GM21717 (cell line): ENCODE results near the gene APBA1.
"Not testable (repeated sequence)": the region's sequence is repeated elsewhere in the genome, so short reads cannot be mapped to it uniquely, and the experiment has no call there.

Experiments used
- ATAC-seq: cut with Tn5 transposase; IDR thresholded peaks from one replicate; pipeline ENCODE4 v1.9.1; 2021; ENCODE audit warnings: mild to moderate bottlenecking, moderate library complexity; ENCODE audit not compliant: unreplicated experiment

Gene APBA1

DNA sequence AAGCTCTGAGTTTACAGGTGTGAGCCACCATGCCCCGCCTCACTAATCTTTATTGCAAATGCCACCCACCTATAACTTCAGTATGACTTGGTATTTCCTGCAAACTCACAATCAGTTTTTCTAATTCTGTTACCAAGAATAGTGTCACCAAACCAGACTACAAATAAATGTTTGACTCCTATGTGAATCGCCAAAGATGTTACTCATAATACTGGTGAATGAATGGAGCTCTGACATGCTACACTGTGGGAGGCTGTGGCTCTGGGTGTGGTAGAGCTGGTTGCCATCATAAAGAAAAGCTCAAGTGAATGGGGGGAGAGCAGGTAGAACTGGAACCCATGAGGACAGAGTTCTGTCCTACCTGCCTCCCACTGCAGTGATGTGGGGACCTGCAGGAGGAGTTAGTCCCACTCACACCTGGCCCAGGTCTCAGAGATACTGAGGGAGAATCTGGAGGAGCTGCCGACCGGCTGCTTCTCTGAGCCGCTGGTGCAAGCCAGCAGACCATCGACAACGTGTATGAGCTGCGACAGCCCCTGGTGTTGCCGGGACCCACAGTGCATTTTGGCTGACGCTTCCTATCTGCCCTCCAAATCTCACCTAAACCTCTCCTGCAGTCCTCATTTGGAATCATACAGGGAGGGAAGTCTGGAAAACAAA lies 251.4 kb downstream of the APBA1 start:
- ATAC-seq = no peak

DNA sequence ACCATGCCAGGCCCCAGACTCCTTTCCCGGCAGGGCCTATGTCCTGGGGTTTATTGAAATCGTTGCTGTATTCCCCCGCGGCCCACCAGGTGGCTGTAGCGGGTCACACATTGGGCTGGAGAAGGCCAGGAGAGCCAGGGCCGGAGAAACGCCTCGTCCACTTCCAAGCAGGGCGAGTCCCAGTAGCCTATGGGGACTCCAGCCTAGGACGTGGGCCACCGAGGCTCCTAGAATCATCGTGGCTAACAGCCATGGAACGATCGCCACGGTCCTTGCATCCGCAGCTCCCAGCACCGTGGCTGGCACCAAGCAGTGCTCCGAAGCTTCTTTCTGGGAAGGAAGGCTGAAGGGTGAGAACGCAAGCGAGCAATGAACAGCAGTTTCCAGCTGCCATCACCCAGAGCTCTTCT lies 259.4 kb downstream of the APBA1 start:
- no peak for ATAC-seq

DNA sequence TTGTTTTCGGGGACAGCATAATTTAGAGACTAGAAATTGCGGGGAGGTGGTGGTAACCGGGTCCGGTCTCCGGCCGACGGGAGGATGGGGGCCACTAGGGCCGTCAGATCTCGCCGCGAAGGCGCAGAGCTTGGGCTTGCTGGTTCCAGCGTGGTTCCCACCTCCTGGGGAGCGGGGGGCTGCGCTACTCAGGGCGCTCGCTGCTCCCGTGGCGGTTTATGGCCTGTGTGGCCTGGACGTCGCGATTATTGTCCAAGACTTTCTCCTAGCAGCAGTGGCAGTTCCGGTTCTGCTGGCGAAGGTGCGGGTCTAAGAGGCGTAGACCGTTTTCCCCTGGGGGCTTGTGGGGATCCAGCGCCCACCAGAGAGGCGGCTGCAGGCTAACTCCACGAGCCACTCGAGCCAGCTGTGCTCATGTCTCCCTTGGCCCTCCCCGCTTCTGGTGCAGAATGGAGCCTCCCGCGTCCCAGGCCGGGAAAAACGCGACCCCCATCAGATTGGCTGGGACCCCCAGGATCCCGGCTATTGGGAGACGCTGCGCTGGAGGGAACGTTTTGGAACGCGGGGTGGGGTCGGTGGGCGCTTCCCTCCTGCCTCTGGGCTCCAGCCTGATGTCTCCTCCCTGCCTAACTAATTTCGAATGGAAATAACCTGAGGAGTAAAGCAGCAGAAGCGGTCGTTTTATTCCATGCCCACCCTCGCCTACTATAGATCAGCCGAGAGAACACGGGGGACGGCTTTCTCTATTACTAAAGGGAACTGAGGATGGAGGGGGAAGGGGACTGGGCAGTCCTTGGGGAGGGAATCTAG lies 260.0 kb downstream of the APBA1 start:
- ATAC-seq = no peak

DNA sequence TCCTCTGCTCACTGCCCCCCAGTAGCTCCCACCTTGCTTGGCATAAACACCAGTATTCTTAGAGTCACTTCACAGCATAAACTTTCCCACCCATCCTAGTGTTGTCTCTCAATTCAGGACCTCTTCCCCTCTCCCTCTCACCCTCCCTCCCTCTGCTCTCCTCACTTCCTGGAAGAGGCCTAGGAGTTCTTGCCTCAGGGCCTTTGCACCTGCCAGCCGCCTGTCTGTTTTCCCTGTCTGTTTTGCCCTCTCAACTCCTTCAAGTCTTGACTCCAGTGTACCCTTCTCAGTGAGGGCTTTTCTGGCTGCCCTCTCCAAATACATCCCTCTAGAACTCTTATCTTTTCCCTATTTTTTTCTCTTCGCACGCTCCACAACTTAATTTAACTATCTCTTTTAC lies 260.9 kb downstream of the APBA1 start:
- no peak for ATAC-seq

DNA sequence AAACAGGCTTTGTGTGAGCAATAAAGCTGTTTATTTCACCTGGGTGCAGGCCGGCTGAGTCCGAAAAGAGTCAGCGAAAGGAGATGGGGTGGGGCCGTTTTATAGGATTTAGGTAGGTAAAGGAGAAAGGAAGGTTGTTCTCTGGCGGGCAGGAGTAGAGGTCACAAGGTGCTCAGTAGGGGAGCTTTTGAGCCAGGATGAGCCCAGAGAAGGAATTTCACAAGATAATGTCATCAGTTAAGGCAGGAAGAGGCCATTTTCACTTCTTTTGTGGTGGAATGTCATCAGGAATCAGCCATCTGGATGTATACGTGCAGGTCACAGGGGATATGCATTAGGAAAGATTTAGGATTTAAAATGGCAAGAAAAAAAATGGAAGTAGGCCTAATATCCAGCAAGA lies 262.2 kb downstream of the APBA1 start:
- ATAC-seq = not testable (repeated sequence)

DNA sequence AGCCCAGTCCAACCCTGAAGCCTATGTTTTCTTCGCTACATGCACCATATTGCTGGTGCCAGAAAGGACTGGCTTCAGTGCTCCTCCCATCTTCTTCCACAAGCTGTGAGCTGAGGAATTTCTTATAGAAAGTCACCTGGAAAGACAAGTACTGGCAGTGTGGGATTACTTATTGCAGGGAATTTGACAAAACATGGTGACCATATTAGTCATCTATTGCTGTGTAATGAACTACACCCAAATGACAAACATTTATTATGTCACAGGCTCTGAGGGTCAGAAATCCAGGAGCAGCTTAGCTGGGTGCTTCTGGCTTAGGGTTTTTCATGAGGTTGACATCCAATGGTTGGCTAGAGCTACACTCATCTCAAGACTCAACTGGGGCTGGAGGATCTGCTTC lies 271.7 kb downstream of the APBA1 start:
- no peak for ATAC-seq

DNA sequence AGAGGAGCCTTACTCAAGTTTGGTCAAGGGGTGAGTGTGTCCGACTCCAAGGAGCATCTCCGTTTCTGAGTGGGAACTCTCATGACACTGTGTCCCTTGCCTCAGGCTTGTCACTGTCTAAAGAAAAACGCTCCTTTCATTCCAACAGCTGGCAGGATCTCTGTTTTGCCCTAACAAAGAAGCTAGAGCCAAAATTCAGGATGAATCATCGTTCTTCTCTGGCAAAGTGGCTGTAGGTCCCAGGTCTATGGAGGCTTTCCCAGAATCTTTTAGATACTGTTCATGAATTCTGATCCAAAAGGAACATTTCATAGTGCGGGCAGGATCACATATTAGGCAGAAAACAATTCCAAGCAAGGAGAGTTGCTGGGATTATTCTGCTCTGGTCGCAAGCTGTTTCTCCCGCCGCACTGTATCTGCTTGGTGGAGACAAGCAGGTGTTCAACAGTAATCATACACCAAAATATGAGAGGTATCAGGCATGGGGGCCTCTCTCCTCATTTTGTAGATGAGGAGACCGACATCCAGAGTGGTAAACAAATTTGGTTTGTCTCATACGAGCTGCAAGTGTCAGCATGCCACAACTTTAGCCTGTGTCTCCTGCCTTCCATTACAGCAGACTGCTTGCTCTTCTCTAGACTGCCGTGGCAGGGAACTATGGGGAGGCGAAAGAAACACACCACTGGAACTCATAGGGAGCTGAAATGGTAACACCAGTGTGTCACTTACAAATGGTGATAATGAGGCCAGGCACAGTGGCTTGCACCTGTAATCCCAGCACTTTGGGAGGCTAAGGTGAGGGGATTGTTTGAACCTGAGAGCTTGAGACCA lies 274.6 kb downstream of the APBA1 start:
- no peak for ATAC-seq

DNA sequence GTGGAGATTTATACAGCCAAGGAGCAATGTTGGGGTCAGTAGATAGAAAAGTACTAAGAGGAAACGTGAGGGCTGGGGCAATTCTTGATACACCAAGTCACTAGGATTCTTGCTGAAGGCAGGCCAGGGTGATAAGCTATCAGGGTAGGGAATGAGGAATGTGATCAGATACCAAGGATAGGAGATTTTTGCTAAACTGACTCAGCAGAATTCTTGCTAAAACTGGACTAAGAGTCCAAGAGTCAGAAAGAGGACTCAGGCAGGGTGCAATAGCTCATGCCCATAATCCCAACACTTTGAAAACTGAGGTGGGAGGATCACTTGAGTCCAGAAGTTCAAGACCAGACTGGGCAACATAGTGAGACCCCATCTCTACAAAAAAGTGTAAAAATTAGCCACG lies 275.4 kb downstream of the APBA1 start:
- ATAC-seq = no peak

DNA sequence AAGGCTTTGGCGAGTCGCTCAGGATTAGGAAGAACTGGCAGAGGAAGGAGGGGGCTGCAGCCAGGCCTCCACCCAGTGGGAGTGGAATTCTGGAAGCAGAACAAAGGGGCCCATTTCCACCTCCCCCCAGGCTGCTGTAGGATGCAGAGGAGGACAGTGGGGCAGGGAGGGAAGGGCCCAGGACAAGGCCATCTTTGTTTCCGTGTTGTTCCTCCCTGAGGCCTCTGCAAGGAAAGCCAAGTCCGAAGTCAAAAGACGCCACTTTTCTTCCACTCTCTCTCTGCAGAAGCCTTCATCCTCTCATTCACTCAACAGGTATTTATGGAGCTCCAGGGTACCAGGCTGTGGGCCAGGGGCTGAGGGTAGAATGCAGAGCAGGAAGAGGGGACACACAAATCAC lies 276.5 kb downstream of the APBA1 start:
- ATAC-seq = no peak

DNA sequence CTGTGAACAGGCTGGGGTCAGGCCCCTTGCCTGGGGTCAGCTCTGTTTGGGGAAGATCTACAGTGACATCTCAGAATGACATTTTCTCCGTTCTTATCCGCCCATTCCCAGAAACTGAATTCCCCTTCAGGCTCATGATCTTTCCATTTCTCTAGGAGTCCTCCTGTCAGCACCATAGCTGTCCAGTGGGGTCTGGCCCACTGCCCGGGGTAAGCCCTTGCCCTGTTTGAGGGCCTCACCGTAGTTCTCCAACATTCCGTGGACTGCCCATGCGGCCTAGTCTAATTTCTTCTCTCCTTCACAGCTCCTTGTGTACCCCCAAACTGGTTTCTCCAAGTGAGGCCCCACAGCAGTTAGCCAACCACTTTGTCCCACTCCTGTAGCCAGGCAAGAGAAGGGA lies 278.7 kb downstream of the APBA1 start:
- no peak for ATAC-seq

DNA sequence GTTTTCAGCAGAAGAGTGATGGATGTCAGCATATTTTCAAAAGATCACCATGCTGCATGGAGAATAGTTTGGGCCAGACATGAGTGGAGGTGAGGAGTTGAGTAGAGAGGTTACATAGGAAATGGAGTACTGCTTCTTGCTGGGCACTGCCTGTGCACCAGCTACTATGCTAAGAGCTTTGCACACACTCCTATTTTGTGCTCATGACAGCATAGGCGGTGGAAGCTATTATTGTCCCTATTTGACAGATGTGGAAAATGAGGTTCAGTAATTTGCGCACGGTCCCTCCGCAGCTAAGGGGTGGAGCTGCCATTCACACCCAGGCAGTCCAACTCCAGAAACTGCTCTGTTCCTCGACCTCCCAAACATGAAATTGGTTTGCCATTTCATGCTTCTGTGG lies 279.3 kb downstream of the APBA1 start:
- ATAC-seq = no peak

DNA sequence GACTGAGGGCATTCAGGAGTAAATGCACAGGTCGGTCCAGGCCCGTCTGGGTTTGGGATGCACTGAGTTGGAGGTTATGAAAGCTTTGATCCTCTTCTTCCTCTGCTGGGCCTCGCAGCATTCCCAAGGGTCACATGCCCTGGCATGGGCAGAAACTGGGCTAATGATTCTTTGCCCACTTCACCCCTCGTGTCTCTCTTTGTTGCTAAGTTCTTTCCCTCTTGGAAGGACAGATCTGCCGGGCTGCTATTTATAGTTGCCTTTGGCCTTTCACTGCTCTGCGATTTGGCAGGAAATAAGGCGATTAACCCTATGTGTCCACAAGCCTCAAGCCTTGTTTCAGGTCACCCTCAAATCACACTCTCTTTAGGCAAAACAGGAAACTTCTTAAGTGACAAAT lies 280.2 kb downstream of the APBA1 start:
- no peak for ATAC-seq

DNA sequence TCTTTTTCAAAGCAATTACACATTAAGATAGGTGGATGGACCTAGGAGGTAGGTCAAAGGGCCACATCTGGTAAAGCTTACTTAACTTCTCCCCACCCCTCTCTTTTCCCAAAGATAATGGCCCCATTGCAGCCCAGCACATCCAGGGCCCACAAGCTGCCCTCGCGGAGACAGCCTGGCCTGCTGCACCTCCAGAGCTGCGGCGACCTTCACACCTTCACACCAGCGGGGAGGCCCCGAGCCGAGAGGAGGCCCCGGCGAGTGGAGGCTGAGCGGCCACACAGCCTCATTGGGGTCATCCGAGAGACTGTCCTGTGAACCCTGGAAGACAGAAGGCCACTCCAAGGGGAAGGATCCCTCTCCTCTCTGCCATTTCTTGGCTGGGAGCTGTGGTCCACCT lies 280.7 kb downstream of the APBA1 start:
- ATAC-seq = no peak

DNA sequence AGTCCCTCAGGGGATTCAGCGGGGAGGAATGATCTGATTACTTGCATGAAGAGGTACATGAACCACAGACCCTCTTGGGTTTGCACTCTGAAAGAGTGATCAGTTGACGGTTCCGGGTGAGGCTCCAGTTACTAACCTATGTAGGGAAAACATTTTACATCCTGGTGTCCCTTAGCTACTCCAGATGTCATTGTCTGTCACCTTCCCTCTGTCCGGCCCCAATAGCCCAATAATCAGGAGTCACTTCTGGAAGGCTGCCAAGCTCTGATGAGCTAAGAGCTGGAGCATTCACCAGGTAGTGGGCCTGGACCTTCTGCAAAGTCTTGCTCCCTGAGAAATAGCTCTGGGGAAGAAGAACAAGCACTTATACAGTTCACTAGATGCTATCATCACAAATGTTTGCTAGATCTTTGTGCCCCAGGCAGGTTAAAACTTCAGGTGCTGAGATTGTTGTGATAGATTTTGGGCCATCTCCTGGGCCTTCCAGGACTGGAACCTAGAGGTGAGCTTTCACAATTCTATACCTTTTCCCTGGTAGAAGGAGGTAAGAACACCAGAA lies 282.7 kb downstream of the APBA1 start:
- ATAC-seq = no peak

DNA sequence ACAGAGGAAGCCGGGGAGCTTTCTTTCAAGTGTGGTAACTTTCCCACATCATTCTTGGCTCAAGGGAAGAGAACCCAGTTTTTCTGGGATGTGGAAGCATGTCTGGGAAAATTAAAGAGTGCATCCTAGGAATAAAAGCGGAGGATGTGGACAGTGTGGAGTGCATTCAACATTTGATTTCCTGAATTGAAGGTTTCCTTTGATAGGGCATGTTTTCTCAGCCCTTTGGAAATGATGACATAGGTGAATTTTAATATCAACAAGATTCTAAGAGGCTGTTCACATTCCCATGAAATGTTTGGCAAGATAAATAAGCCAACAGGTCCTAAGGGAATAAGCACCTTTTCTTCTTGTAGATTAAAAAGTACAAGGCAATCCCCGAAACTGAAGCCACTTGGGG lies 283.6 kb downstream of the APBA1 start:
- ATAC-seq = no peak

DNA sequence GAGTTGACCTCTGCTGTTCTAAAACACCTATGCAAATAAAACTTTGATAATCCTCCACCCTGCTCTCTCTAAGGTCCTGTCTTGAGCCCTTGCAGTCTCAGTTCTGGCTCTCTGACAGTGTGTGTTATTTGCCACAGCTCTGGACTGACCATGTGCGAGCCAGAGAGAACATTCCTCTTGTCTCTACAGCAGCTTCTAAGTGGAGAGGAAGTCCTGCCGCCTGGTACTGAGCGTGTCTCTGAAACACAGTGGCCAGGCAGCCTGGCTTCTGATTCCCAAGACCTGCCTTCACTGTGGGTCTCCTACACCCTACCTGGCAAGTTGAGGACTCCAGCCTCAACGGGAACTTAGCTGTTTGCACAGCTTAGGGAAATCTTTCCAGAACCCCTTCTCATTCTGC lies 285.5 kb downstream of the APBA1 start:
- no peak for ATAC-seq

DNA sequence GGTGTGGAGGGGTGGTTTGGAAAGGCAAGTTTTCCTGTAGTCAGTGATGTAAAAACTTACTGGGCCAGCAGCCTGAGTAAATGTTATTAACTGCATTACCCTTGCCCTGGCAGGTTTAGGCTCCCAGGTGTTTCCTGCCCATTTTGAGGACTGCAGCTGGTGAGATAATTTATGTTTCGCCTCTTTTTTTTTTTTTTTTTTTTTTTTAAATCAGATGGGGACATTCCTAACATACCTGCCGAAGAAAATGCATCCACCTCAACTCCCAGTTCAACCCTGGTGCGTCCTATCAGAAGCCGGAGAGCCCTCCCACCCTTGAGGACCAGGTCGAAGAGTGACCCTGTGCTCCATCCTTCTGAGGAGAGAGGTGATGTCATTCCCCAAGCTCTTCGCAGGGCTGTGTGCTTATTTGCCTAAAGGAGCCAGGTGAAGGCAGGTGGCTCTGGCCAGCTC lies 286.6 kb downstream of the APBA1 start:
- no peak for ATAC-seq

DNA sequence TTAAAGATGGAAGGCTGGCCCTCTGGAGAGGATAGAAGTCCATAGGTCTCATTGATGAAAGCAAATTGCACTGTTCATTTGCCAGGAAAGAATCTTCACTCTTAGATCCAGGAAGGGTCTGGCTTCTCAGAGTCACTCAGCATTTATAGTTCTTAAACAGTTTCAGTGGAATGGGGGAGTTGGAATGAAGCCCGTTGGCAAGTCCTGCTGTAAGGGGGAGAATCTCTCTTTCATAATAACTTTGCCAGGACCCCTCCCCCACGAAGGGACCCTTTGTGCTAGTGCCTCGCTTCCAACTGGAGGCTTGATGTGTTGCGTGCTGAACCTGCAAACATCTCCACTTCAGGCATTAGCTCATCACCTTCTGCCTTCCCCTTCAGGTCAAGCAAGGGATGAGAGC lies 290.0 kb downstream of the APBA1 start:
- ATAC-seq = no peak

DNA sequence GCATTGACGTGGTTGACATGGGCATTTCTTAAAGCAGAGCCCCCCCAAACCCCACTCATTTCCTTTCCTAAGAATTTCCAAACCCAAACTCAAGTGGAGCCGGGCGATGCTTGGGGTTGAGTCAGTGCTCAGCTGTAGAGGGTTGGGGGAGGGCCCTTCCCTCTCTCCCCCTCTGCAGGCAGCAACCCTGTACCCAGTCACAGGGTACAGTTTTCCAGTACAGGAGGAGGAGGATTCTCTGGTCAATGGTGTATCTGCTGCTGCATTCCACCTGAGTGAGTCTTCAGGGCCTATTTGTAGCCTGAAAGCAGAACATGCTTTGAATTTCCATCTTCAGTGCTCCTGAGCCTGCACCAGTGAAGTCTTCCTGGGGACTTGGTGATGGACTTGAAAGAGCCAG lies 291.4 kb downstream of the APBA1 start:
- no peak for ATAC-seq

DNA sequence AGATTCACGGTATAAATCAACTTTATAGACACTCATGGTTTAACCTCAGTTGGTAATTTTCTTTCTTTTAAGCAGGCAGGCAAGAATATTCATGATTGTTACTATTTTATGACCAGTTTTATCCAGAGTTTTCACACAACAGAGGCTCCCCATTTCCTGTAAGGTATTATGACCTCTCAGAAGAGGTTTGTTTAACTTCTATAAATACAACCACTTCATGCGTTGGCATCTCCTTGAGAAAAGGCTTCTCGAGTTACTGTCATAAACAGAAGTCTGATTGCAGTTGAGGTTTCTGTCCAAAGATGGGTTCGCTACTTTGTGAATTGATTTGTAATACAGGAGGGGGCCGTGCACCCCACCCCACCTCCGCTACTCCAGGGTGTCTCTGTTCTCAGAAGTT lies 291.9 kb downstream of the APBA1 start:
- ATAC-seq = no peak

DNA sequence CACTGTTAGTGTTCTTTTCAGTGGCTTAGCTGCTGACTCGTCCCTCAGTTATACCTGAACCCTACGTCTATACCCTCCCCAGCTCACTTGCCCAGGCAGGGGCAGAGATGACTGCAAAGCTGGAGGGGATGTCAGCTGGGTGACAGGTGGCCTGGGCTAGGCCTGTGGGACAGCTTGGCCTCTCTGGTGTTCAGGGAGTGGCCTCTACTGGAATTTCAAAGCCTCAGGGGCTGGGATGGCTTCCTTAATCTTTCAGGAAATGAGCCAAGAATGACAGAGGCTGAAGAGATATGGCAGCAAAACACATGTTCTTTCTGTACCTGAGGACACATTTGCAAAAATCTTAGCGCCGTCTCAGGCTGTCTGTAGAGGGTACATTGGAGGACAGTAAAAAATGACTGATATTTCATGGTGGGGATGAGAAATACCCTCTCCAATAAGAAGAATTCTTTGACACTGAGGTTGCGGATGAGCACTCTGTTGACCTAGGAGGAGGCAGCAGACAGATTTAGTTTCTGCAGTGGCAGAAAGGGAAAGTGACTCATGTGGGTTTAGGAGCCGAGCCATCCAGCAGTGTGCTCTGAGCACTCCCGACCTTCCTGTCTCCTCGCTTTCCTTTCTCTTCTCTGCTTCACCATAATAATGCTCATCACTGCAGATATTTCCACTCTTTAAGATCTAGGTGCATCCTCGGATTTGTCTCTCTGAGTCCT lies 292.7 kb downstream of the APBA1 start:
- no peak for ATAC-seq
